HG02678 (cell line): Measurements from ENCODE around the gene PNRC2.
"Not testable (repeated sequence)": the region's sequence is repeated elsewhere in the genome, so short reads cannot be mapped to it uniquely, and the experiment has no call there.

ENCODE experiments used
- ATAC-seq: cut with Tn5 transposase; IDR thresholded peaks from one replicate; pipeline ENCODE4 v1.9.1; 2021; ENCODE audit warnings: mild to moderate bottlenecking, moderate library complexity; ENCODE audit not compliant: unreplicated experiment

The PNRC2 gene

DNA sequence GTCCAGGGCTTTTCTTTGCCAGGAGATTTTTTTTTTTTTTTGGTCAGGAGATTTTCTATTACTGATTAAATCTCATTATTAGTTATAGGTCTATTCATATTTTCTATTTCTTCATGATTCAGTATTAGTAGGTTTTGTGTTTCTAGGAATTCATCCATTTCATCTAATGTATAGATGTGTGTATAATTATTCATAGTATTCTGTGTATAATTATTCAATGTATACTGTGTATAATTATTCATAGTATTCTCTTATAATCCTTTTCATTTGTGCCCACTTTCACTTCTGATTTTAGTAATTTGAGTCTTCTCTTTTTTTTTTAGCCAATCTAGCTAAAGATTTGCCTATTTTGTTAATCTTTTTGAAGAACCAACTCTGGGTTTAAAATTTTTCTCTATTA is 12.3 kb upstream of the PNRC2 start:
- no peak for ATAC-seq

- ATAC-seq = no peak
Measured at GRCh38 chr1:23953020-23953419, 6.6 kb upstream of the PNRC2 start.

DNA sequence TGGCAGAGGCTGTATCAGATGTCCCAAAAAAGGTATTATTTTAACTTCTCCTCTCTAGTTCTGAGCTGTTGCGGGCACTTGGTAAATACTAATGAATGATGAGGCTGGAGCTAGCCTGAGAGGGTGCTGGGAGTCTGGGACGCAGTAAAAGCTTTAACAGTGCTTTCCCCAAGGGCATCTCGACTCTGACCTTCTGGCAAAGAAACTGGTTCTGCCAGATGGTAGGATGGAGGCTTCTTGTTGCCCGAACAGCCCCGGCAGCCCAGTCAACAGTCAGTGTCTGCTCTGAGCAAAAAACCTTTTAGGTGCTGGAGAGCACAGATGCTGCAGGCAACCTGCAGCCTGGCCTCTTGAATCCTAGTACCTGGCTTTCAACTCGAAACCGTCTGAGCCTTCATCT is 2.5 kb upstream of the PNRC2 start:
- ATAC-seq = no peak

- ATAC-seq = not testable (repeated sequence)
Measured at GRCh38 chr1:23958040-23958809, 1.4 kb upstream of the PNRC2 start.

DNA sequence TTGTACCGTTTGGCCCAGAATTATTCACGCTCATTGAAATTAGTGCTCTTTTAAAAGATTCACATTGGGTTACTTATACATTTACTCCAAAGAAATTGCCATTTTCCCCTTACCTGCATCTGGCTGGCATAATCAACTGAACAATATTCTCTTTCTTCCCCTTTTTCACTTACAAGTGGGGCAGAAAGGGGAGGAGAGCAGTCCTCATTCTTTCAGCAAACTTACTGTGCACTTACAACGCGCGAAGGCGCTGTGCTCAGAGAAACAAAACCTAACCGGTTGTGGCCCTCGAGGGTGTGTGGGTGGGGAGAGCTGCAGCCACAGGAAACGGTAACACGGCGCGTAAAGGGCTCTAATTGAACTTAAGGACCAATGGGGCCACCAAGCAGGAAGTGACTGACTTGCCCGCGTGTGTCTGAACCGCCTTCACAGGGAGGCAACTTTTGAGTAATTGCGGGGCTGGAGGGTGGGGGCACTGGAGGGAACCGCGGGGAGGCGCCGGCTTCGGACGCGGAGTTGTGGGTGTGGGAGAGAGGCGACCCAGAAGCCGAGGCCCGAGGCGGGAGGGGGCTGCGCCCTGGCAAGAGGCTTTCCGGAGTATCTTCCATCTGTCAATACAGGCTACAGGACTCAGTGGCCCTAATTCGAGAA is 693 bp upstream of the PNRC2 start:
- ATAC-seq = peak; percentile 58

DNA sequence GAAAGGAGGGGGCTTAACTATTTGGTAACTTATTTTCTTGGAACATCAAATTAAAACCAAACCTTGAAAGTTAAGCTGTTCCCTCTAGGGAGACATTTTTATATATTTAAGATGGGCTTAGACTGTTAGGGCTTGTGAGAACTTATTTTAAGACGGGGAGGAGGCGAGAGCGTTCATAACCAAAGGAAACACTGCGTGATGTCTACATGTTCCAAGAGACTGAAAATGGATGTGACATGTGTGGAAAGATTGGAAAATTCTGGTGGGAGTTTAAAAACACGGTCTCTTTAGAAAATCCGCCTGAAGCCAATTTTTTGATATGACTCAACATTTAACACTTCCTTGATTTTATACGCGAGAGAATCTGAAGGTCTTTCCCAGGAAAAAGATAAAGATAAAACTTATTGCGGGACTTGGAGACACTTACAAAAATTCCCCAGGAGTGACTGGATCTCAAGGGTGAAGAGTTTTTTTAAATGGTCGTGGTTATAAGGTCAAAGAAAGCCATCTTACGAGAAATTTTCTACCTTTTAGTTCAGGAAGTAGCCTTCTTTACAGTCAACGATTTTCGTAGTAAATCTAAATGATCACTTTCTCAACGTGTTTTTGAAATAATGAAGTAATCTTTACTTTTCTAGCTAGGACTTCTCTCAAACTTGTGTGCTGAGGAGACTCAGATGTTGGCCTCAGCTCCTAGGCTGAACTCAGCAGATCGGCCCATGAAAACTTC is 828 bp downstream of the PNRC2 start:
- no peak for ATAC-seq

GRCh38 chr1:23963617-23964234 is 4.1 kb downstream of the PNRC2 start:
- no peak for ATAC-seq

DNA sequence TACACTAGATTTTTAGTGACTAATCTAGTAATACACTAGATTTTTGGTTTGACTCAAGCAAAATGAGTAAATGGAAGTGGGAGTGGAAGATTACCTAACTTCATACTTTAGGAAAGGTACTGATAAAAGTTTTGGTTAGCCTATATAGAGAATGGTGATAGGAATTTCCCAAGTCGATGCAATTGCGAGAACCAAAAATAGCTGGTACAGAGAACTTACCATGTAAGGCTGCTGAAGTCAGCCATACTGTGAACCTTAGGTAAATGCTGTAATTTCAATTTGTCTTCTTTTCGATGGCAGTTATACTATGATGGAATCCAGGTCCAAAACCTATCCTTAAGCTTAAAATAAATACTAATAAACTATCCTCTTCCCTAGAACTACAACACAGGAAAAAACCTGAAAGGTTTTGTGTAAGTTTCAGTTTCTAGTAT is 4.6 kb downstream of the PNRC2 start:
- no peak for ATAC-seq

DNA sequence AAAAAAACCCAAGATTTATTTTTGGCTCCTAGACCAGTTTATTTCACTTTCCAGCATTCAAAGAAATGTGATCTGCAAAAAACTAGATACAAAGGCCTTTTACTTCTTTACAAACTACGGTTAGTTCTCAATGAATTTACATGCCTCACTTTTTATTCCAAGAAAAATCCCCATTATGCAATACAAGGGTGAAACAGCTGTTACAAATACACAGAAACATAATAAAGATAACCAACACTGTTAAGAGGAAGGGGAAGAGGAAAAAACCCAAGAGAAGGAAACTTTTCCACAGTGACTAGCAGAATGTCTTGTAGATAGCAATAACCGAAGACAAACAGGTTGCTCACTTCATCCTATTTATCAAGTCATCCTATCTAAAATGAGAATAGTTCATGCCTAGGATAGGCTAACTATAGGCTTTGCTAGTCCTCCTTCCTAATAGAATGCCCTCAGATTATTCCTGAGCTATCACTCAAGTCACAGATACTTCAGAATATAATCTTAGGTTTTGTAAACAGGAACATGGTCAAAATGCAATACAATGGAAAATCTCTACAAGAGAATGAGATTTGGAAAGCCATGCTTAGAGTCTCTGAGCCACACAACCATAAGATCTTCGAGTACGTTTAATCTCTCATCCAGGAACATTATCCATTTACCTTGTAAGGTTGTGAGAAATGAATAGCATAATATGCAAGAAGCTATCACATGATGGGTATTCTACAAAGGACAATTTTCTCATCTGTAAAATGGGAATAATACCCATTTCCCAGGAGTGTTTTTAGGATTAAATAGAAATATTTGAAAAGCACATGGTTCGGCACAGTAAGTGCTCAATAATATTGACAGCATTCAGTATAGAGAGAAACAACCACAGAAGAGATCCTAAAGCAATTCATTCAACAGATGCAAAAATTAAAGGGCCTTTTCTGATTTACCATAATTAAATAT is 5.4 kb downstream of the PNRC2 start:
- no peak for ATAC-seq

DNA sequence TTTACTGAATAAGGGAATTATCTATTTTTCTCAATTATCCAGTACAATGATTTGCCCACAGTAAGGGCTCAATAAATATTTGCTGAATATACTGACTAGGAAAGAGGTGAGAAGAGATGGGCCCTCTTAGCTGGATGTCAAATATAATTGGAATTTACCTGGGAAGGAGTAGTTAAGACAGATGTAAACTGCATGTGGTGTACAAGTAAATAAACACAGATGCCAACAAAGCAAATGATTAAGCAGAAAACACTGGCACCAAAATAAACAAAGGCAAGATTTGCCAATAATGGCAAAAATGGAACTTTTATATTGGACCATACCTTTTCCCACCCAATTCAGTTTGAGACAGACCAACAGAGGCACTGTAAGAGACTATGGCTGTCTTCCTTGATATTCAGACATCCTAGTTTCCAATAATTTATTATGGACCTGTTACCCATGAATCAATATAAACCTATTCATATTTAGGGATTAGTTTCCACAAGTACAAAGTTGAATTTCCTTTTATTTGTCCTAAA is 7.4 kb downstream of the PNRC2 start:
- no peak for ATAC-seq

DNA sequence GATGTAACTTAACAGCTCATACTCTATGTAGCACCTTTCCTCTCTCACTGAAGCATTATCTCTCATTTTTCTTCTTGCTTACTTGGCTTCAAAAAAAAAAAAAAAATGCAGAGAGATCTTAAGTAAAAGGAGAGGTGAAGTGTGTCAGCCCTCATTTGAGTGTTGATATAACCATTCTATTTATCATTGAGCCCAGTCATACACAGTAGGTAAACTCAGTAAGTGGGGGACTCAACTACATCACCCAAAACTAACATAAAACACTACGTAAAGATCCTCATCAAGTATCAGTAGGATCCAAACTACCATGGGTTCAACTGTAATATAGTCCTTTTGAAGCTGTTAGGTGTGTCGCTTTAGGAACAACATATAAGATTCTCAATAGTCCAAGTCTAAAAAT is 8.2 kb downstream of the PNRC2 start:
- ATAC-seq = no peak

GRCh38 chr1:23977187-23977853 is 17.7 kb downstream of the PNRC2 start:
- ATAC-seq = no peak

GRCh38 chr1:23977854-23978191 is 18.2 kb downstream of the PNRC2 start:
- no peak for ATAC-seq

GRCh38 chr1:23978805-23979204 is 19.2 kb downstream of the PNRC2 start:
- ATAC-seq = no peak

DNA sequence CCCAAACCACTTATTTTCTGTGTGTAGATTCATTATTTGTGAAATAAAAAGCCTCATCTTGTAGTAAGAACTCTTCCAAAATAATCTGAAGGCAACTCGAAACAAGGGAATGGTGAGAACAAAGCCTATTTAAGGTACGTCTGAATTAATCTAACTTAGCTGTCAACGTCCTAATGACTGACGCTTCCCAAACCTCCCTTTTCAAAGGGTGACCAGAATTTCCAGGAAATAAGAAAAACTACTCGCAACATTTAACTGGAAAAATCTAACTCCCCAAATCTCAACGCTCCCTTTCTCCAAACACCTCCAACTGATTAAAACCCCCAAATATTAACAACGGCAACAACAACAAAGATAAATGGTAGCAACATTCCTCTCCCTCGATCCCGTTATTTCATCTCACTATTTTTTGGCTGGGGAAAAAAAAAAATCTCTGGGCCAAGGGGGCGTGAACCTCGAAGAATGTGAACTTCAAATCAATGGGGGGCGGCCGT is 19.8 kb downstream of the PNRC2 start:
- ATAC-seq = no peak

GRCh38 chr1:23979881-23980727 is 20.5 kb downstream of the PNRC2 start, which contains the start of gene SRSF10:
Gene SRSF10, minus strand, starts transcription at chr1:23980327. Its CDS starts 72 bp downstream, at chr1:23980255.
- peak; percentile 91 for ATAC-seq

DNA sequence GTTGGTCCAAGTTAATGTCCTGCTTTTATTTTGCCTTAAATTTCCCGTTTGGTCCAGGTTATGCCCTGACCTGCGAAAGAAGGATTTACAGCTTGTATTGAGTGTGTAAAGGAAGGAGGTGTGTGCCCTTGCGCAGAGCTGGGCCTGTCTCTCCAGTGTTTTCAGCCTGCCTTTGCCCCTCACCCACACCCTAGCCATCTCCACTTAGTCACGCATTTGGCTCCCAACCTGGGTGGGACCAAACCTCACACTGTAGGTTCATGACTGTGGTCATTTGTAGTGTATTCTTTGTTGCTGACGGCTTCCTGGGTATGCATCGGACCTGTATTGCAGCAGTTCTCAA is 21.1 kb downstream of the PNRC2 start:
- no peak for ATAC-seq

DNA sequence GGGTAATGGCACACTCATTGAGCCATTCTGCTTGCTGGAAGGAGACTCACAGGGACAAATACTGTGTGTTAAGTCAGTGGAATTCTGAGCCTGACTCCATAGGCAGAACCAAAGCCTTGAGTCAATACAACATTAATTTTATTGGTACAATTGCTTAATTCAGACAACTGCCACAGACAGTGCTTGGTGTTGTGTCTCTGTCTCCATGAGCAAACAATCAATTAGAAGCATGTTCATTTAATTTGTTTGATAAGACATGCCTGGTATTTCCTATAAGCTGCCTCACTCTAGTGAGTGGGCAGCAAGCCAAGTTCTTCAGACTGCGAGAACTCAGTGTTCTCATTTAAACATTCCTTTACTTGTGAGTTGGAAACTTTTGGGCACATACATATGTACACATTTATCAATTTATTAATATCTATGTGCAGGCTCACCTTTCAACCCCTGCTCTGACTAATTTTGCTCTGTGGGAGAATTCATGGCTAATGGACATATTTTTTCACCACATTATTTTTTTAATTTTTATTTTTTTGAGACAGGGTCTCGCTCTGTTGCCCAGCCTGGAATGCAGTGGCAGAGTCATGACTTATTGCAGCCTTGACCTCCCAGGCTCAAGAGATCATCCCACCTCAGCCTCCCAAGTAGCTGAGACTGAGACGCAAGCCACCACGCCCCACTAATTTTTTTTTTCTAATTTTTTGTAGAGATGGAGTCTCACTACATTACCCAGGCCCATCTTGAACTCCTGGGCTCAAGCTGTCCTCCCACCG is 25.0 kb downstream of the PNRC2 start:
- ATAC-seq = no peak
